Hematopoietic multipotent progenitor cell treated with erythropoietin and hydrocortisone succinate and interleukin-3 and kit ligand, for 15 days (in vitro differentiated cells): ENCODE measurements around the gene ALLC.
"Not testable (repeated sequence)": the region's sequence is repeated elsewhere in the genome, so short reads cannot be mapped to it uniquely, and the experiment has no call there.

Experiments used
- DNase-seq: peaks from one replicate; pipeline ENCODE4 v3.0.0-alpha.2; 2015; ENCODE audit warnings: low spot score

Gene ALLC

GRCh38 chr2:3655871-3656761 lies 1.9 kb upstream of the ALLC start:
- DNase-seq, result no peak

- DNase-seq, result no peak
Observed at GRCh38 chr2:3656762-3657721, 958 bp upstream of the ALLC start.

DNA sequence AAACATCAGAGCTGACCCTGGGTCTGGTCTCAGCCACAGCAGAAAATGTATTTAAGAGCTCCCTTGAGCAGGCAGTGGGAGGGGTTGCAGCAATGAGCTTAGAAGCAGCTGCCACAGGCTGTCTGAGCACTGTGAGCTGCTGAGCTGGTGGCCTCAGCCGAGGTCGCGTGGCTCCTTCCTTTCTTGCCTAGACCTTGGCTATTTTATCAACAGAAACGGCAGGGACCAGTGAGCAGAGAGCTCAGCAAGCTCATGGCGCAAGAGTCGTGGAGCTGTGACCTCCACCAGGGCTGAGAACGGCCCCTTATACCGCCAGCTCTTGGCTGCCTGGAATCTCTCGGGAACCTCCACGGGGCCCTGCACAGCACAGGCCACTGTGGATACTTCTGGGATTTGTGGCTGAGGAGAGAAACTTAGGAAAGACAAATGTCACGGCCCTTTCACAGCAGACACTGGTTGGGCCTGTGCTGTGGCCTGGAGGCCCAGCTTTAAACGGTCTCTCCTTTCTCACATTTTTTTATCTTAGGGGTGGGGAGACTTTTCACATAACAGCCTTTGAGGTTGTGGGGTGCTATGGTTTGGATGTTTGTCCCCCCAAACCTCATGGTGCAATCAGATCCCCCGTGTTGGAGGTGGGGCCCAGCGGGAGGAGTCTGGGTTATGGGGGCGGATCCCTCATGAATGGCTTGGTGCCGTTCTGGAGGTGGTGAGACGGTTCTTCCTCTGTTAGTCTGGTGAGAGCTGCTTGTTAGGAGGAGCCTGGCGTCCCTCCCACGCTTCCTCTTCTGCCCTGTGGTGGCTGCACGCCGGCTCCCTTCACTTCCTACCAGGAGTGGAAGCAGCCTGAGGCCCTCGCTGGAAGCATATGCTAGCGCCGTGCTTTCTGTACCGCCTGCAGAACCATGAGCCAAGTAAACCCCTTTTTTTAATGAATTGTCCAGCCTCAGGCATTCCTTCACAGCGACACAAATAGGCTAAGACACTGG lies 1.7 kb downstream of the ALLC start:
- DNase-seq, result no peak

DNA sequence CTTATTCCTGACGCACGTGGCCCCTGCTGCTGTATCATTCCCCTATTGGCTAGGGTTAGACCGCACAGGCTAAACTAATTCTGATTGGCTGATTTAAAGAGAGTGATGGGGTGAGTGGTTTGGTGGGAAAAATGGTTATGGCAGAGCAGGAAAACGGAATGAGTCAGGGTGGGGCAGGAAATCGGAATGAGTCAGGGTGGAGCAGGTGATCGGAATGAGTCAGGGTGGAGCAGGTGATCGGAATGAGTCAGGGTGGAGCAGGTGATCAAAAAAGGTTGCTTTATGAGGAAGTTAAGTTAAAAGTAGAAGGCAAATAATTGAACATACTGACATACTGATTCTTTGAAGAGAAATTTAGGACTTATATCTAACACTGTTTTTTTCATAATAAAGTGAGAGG lies 2.6 kb downstream of the ALLC start:
- DNase-seq, result not testable (repeated sequence)

GRCh38 chr2:3661149-3661660 lies 3.2 kb downstream of the ALLC start:
- DNase-seq, result no peak

DNA sequence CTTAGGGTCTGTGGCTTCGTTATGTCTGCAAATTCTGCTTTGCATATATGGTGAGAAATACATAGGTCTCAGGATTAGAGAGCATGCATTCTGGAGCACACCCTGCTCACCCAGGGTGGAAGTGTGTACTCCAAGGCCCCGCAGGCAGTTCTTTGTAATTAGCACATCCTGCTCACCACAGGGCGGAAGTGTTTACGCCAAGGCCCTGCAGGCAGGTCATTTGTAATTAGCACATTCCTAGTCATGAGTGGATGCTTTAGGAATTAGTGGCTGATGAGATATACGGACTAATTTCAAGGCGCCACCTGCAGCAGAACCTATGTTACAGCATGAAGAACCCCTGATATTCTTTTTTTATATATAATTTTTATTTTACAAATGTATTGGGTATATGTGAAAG lies 4.2 kb downstream of the ALLC start:
- DNase-seq, result no peak

DNA sequence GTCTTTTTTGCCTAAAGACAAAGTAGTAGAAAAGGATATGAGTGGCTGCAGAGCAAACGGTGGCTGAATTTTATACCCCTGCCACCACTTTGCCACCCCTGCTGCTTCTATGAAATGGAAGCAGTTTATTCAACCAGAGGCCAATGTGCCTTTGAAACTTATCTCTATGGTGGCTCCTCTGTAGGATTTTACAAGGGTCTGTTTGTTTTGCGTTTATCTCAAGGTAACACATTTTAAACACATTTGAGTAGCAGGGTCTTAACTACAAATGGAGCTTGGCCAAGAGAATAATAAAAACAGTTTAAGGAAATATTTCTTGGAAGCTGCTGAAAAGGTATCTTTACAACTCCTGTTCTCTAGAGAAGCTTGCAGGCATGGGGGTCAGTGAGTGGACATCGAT lies 6.1 kb downstream of the ALLC start:
- no peak for DNase-seq

DNA sequence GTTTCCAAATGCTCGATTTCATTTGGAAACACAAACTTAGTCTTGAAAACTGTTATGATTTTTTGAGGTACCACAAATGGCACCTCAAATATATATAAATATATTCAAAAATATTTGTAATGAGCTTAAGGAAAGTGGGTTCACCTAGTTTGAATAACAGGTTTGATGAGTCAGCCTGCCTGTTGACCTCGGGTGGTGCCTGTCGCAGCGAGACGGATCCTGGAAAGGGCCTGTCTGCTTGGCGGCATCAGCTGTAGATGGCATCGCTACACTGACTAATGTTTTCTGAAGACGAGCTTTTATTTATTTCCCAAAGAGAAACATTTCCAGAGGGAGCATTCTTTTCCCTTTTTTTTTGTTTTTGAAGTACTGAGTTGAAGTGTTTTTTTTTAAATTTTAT lies 6.9 kb downstream of the ALLC start:
- DNase-seq, result no peak

GRCh38 chr2:3665886-3666612 lies 8.0 kb downstream of the ALLC start:
- DNase-seq, result no peak

- DNase-seq, result no peak
Observed at GRCh38 chr2:3666613-3666975, 8.6 kb downstream of the ALLC start.

DNA sequence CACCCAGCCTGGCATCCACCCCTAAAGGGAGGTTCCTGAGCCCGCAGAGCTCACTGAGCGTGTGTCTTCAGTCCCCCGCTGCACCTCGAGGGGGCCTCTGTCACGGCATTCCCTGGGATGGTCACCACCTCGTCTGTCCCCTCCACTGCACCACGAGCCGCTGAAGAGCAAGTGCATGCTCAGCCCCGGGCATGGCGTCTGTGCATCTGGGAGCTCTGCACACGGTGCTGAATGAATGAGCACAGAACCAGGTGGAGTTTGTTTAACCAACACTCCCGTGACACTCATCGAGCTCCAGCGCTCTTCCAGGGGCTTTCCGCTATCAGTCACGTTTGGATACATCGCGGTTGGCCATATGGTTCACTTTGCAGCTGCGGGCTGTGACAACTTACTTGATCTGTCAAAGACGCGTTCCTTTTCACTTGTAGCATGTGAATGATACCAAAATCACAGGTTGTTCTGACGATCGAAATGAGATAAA lies 9.2 kb downstream of the ALLC start:
- DNase-seq, result no peak

DNA sequence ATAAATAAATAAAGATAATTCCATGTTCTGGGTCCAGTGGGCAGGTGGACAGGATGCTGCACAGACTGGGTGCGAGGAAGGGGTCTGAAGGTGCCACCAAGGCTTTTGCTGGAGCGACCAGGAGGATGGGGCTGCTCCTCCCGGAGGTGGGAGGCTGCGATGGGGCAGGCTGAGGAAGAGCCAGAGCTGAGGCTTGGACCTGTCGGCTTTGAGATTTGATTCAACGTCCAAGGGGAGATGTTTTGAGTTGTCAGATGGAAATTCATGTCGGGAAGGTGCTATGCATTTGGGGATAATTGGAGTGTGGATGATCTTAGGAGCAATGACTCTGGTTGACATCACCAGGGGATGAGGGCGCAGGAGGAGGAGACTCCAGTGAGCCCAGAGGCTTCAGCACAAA lies 11.7 kb downstream of the ALLC start:
- no peak for DNase-seq

DNA sequence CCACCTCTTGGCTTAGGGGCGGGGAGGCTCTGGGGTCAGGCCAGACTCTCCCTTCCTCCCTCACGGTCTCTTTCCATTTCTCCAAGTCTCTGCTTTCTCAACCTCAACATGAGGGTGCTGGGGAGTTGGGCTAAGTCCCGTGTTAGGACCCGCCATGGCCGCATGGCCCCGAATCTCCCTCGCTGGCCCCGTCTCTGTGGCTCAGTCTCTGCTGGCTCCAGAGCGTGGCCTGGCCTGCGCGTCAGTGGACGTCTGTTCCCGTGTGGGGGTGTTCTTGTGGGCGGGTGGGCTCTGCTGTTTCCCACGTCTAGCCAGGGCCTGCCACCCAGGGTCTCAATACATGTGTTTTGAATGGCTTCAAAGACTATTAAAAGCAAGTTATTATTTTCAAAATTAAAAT lies 12.4 kb downstream of the ALLC start:
- DNase-seq, result no peak

- no peak for DNase-seq
Observed at GRCh38 chr2:3670941-3671340, 12.9 kb downstream of the ALLC start.

DNA sequence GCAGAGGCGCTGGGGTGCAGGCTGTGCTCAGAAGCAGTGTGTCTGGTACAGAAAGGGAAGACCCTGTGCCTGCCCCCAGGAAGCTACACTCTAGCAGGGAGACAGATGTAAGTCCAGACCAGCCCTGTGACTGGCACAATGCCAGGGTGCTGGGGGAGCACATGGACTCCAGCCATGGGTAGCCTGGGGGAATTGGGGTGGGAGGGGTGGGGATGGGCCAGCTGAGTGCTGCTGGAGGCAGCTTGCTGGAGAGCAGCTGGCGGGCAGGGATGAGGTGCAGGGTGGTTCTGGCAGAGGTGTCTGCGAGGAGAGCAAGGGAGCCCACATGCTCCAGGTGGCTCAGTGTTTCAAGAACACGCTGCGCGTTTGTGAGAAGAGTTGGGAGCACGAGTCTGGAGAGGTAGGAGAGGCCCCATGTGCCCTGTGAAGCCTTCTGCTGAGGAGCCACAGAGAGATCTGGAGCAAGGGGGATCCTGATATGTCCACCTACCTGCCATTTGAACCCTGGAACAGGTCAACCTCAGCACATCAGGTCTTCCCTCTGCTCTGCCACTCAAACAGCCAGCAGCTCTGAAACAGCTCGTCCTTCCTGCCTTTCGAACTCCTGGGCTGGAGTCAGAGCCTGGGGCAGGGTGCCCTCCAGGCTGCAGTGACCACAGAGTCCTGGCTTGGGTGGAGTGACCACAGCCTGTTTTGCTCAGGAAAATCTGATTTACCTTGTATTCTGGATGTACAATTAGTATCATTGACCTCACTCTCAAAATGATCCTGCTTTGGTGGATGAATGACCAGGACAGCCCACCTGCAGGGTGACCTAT lies 15.1 kb downstream of the ALLC start:
- DNase-seq, result no peak

DNA sequence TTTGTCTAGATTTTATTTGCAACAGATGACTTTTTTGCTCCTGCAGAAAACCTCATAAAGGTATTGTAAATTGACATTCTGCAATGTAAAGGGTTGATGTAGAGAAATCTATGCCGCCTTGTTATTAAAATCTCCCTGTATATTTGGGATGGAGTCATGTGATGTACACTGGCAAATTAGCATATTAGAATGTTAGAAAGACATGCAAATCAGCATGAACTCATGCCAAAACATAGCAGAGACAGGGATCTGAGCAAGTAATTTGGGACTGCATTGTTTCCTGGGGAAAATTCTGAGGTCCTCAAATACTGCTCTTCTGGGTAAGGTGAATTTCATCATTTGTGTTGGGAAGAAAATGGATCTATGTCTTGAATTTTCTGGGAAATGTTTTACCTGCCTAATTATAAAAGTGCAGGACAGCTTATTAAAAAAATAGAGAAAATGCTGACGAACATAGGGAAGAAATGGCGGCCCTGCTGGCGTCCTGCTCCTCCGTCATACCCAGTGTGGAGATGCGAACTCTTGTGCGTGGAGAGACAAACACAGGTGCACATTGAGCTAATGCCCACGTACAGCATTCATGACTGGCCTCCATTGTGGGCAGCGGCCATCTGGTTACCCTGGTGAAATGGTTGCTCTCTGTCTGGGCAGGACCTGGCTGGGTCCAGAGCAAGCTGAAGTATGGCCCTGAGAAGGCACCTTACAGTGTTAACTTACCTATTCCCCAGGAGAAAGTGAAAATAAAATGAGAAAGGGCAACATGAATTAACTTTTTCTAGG lies 16.3 kb downstream of the ALLC start:
- no peak for DNase-seq

- DNase-seq, result no peak
Observed at GRCh38 chr2:3675687-3676086, 17.7 kb downstream of the ALLC start.

- no peak for DNase-seq
Observed at GRCh38 chr2:3677436-3677835, 19.4 kb downstream of the ALLC start.

DNA sequence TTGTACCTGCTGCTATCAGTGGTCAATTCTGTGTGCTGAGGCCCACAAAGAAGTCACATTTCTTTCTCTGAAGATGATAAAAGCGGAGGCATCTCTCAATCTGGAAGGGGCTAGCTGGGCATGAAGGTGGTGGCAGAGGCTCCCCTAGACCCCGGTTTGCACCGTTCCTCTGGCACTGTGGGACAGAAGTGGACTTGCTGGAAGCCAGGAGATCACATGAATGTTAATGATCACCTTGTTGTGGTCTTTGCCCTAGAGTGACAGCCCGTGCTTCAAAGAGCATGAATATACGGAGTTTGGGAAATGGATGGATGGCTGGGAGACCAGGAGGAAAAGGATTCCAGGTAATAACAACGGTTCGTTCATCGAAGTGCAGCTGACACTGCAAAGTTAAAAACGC lies 20.2 kb downstream of the ALLC start:
- no peak for DNase-seq
